Stomach (tissue), 4 donors: Measurements from ENCODE around the gene MYH11.

Source experiments
- EP300 ChIP-seq: sonication (generic); formaldehyde crosslinking; IDR thresholded peaks from one replicate; pipeline ENCODE4 v1.6.1; 2017; ENCODE audit warnings: antibody characterized with exemption
- POLR2A ChIP-seq, 4 donors: fragments of 450-650 bp; IDR thresholded peaks; one replicate each; pipeline ENCODE4 v1.6.1; 2016; ENCODE audit warnings: antibody characterized with exemption in 4 of 4, control low read depth in 2 of 4, mild to moderate bottlenecking in 1 of 4, moderate library complexity in 1 of 4
- POLR2AphosphoS5 ChIP-seq, 3 donors: sonication (generic); formaldehyde crosslinking; IDR thresholded peaks; one replicate each; pipeline ENCODE4 v1.6.1; 2016; ENCODE audit warnings: antibody characterized with exemption in 3 of 3
- TF ChIP-seq, protein P1 (sequence below), 7 experiments: fragments of 450-650 bp in 4 of 7; fragments of 200-600 bp in 3 of 7; sonication (generic) in 3 of 7; IDR thresholded peaks; one replicate each; pipeline ENCODE4 v1.5.1; 2016 to 2019; ENCODE audit warnings: antibody characterized with exemption in 7 of 7, control low read depth in 2 of 7, mild to moderate bottlenecking in 1 of 7

DNA sequence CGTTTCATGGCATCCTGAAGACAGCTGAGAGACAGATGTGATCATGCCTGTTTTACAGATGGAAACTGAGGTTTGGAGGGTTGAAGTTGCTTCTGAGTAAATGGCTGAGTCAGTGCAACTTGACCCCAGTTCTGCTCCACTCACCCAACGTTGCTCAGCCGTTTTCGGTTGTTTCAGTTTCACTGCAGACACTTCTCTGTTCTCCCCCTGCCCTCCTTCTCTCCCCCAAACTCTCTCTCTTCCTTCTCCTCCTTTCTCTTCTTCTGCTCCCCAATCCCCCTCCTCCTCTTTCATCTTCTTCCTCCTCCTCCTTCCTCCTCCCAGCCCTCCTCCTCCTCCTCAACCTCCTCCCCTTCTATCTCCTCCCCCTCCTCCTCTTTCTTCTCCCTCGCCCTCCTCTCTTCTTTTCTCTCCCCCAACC is 41.0 kb upstream of the MYH11 start:
- TF ChIP-seq, protein P1, sequence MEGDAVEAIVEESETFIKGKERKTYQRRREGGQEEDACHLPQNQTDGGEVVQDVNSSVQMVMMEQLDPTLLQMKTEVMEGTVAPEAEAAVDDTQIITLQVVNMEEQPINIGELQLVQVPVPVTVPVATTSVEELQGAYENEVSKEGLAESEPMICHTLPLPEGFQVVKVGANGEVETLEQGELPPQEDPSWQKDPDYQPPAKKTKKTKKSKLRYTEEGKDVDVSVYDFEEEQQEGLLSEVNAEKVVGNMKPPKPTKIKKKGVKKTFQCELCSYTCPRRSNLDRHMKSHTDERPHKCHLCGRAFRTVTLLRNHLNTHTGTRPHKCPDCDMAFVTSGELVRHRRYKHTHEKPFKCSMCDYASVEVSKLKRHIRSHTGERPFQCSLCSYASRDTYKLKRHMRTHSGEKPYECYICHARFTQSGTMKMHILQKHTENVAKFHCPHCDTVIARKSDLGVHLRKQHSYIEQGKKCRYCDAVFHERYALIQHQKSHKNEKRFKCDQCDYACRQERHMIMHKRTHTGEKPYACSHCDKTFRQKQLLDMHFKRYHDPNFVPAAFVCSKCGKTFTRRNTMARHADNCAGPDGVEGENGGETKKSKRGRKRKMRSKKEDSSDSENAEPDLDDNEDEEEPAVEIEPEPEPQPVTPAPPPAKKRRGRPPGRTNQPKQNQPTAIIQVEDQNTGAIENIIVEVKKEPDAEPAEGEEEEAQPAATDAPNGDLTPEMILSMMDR (IDR thresholded peaks at IDR 0.05), result no peak
- TF ChIP-seq EP300, result no peak
- TF ChIP-seq POLR2A (IDR thresholded peaks at IDR 0.05), result no peak
- no peak for TF ChIP-seq POLR2AphosphoS5 (IDR thresholded peaks at IDR 0.05)
